Subcutaneous abdominal adipose tissue (tissue), 5 donors: ENCODE data around the gene MSLN.
"Not testable (repeated sequence)": the region's sequence is repeated elsewhere in the genome, so short reads cannot be mapped to it uniquely, and the experiment has no call there.

Experiments used
- H3K27ac ChIP-seq: one replicate; pipeline ENCODE4 v1.7.0; 2013; ENCODE audit warnings: low read depth, mild to moderate bottlenecking, inconsistent platforms, low read length, moderate library complexity
- H3K27me3 ChIP-seq, 5 donors: one replicate each; pipeline ENCODE4 v1.7.0; 2013; ENCODE audit warnings: low read length in 5 of 5, inconsistent platforms in 1 of 5; ENCODE audit not compliant: control insufficient read depth in 5 of 5, insufficient read depth in 4 of 5
- H3K36me3 ChIP-seq, 5 donors: one replicate each; pipeline ENCODE4 v1.7.0; 2013; ENCODE audit warnings: low read length in 5 of 5; ENCODE audit not compliant: control insufficient read depth in 5 of 5, insufficient read depth in 5 of 5
- H3K4me1 ChIP-seq, 5 donors: one replicate each; pipeline ENCODE4 v1.7.0; 2013; ENCODE audit warnings: low read length in 5 of 5, mild to moderate bottlenecking in 3 of 5, moderate library complexity in 1 of 5; ENCODE audit not compliant: control insufficient read depth in 5 of 5, insufficient read depth in 5 of 5
- H3K4me3 ChIP-seq, 5 donors: one replicate each; pipeline ENCODE4 v1.7.0; 2013; ENCODE audit warnings: low read length in 5 of 5, low read depth in 1 of 5
- H3K9ac ChIP-seq, 5 donors: one replicate each; pipeline ENCODE4 v1.7.0; 2013; ENCODE audit warnings: low read length in 5 of 5, mild to moderate bottlenecking in 4 of 5, moderate library complexity in 3 of 5
- H3K9me3 ChIP-seq, 5 donors: one replicate each; pipeline ENCODE4 v1.7.0; 2013; ENCODE audit warnings: low read length in 5 of 5; ENCODE audit not compliant: control insufficient read depth in 5 of 5
- donor health status: healthy.
- donor health status: healthy.
- donor health status: healthy.
- donor health status: healthy.
- donor health status: healthy.

Gene MSLN

DNA sequence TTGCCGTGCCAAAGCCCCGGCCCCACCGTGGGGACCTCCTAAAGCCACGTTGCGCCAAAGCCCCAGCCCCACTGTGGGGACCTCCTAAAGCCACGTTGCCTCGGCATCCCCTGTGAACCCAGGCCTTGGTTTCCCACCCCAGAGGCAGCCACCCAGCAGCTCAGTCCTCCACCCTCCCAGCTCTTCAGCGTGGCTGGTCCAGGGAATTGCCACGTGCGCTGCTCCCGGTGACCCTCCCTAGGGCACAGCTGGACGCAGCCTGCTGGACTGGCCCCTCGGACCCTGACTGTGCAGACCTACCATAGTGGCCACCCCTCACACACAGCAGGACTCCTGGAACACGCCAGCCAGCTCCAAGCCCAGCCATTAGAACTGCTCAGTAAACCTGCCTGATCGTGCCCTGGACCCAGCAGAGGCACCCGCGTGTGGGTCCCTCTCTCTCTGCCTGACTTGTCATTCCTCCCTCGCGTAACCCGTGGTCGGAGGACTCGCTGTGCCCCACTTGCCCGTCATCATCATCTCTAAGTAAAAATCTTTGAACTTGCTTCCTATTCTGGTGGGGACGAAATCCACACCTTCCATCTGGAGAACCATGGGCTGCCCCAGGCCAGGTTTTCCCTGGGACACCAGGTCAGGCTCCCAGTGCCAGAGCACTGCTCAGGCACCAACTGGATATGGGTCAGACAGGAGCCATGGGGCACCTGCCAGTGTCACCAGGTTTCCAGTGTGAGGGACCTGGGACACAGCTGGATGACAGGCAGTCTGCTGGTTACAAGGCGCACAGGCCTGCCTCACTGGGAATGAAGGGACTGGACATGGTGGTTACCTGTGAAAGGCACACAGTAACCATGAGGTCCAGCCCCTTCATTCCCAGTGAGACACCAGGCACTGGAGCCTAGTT is 25.3 kb upstream of the MSLN start:
- H3K9ac ChIP-seq, result no peak overlapping the region
- H3K27ac ChIP-seq, result no peak overlapping the region
- H3K9me3 ChIP-seq, result no peaks in the 10 kb centered on the region
- H3K4me1 ChIP-seq, result peaks cover 6 to 9% (median 9%) of the 10 kb centered on the region in 5 donors
- no peaks in the 10 kb centered on the region for H3K27me3 ChIP-seq
- peaks cover 0 to 79% (median 61%) of the 10 kb centered on the region in 5 donors for H3K36me3 ChIP-seq
- no peak overlapping the region for H3K4me3 ChIP-seq

DNA sequence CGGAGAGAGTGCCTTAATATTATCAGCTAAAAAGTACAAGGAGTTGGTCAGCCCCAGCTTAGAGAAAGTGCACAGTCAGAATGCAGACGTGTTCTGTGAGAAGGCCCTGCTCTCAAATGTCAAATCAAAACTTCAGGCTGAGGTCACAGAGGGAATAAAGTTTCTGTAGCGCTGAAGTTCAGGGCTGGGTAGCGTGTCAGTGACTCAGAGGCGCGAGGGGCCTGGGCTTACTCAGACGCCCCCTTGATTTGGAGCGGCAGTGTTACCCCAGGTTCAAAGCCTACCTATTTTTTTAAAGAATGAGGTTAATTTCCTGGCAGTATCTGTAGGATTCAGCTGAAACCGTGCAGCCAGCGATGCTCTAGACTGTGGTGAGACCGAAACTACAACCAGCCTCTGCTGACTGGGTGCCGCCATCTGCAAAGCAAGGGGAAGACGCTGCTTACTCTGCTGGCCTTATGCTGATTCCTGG is 24.5 kb upstream of the MSLN start:
- Histone ChIP-seq H3K9ac (no peak overlapping the region), H3K36me3 (peaks cover 0 to 71% (median 60%) of the 10 kb centered on the region in 5 donors), H3K4me1 (peaks cover 6 to 14% (median 13%) of the 10 kb centered on the region in 5 donors), H3K4me3 (no peak overlapping the region), H3K27ac (no peak overlapping the region), H3K9me3 (no peaks in the 10 kb centered on the region), H3K27me3 (no peaks in the 10 kb centered on the region)

DNA sequence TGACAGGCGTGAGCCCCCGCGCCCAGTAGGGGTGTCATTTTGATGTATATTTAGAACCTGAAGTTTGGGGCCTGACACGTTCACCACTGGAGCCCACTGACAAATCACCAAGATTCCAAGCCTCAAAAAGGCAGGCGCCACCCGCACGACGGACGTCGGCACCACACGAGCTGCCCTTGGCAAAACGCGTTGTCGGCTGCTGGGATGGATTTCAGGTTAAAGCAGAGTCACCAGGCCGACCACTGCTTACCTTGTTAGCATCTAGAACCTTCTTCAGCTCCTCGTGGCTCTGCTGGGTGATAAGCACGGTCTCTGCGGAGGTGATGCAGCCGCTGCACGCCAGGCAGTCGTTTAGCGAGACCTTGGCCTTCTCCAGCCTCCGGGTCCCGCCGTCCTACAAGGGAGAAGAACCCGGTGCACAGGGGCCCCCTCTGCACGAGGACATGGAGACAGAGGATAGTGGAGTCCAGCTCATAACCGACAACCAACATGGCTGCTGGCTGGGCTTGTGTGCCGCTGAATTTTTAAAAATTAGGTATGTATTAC is 23.5 kb upstream of the MSLN start:
- peaks cover 6 to 18% (median 16%) of the 10 kb centered on the region in 5 donors for H3K4me1 ChIP-seq
- H3K27me3 ChIP-seq, result peaks cover 0 to 1% (median 0%) of the 10 kb centered on the region in 5 donors
- H3K4me3 ChIP-seq, result no peak overlapping the region
- H3K36me3 ChIP-seq, result peaks cover 0 to 62% (median 56%) of the 10 kb centered on the region in 5 donors
- no peaks in the 10 kb centered on the region for H3K9me3 ChIP-seq
- no peak overlapping the region for H3K9ac ChIP-seq
- no peak overlapping the region for H3K27ac ChIP-seq

DNA sequence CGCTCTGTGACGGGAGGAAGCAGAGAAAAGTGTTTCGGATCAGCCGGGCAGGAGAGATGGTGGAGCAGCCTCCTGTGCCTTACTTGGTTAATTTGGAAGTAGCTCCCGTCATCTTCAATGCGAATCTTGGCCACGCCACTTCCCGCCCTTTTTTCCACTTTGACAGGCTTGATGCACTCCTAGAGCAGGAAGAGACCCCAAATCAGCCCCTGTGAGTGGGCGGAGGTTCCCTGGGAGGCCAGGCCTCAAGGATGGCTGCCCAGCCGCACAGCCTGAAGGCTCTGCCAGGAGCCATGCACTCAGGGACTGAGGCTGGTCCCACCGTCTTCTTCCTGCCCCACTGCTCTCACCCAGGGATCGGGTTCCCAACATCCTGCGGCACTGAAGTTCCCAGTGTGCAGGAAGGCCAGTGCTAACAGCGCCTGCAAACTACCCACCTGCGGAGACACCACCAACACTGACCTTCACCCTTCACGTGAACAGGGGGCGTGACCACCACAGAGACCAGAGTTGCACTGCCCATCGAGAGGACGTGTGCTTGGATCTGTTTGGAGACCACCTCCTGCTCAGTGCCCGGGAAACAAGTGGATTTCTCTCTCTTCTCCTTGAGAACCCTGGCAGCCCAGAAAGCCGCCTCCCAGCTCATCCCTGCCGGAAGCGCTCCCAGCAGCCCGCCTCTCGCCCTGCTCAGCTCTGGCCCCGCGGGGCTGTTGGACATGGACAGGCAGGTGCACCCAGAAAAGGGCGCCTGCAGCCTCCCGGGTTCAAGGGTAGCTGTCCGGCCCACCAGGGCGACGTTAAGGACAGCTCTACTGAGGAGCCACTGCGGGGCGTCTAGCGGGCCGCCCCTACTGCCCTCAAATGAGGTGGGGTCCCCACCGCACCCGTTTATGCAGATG is 20.7 kb upstream of the MSLN start:
- peaks cover 6 to 18% (median 16%) of the 10 kb centered on the region in 5 donors for H3K4me1 ChIP-seq
- H3K36me3 ChIP-seq, result peaks cover 0 to 34% (median 30%) of the 10 kb centered on the region in 5 donors
- H3K27ac ChIP-seq, result no peak overlapping the region
- no peaks in the 10 kb centered on the region for H3K9me3 ChIP-seq
- H3K9ac ChIP-seq, result peak overlapping the region in 4 of 5 donors; percentile 90 to 94 (median 90)
- peak overlapping the region; percentile 67 to 86 (median 79) for H3K4me3 ChIP-seq
- peaks cover 0 to 9% (median 3%) of the 10 kb centered on the region in 5 donors for H3K27me3 ChIP-seq

DNA sequence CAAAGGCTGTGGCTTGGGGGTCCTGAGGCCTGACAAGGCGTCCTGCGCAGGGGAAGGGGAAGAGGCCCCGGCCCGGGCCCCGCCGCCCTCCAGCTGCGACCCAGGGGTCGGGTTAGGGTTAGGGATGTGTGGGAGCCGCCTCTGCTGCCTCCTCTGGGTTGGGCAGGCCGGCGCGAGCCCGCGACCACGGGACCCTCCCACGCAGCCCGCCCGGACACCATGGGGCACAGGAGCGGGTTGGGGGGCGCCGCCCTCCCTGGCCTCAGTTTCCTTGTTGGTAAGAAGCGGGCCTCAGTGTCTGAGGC is 20.1 kb upstream of the MSLN start:
- Histone ChIP-seq H3K4me1 (peaks cover 6 to 18% (median 16%) of the 10 kb centered on the region in 5 donors), H3K27ac (no peak overlapping the region), H3K9me3 (no peaks in the 10 kb centered on the region), H3K36me3 (peaks cover 0 to 28% (median 24%) of the 10 kb centered on the region in 5 donors), H3K4me3 (peak overlapping the region in 4 of 5 donors; percentile 76 to 86 (median 80)), H3K27me3 (peaks cover 0 to 9% (median 3%) of the 10 kb centered on the region in 5 donors), H3K9ac (peak overlapping the region in 4 of 5 donors; percentile 90 to 94 (median 90))

DNA sequence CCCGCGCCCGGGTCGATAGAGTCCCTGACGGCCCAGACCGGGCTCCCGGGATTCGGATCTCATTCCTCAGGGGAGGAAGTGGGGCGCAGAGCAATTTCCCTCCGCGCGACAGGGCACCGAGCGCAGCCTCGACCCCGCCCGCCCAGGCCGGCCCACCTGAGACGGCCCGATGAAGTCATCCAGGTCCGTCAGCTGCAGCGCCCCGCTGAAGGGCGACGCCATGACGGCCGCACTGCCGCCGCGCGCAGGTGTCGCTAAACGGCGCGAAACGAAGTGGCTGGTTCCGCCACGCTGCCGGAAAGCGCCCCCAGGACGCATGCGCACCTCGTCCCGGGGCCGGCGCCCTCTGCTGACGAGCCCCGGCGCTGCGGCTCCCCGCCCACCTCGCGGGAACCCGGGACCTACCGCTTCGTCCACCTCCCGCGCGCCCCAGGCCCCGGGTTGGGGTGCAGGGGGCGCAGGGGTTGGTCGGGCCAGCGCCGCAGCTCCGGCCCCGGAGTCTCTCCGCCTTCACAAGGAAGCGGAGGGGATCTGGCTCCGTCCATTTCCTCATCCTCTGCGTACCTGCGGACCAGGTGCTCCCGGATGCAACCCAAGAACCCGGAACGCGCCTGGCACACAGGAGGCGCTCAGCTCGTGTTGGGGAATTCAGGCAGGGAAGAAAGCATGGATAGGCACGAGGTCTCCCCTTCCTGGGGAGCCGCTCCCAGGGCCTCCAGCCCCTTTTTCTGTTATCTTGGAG is 19.6 kb upstream of the MSLN start, which contains the start of gene CIAO3:
TSS of gene CIAO3 (minus strand) at position 234 of the 742 bp plus-strand sequence. CDS start at position 222, 12 bp downstream.
- H3K9me3 ChIP-seq, result no peaks in the 10 kb centered on the region
- H3K9ac ChIP-seq, result peak within 1 kb of the TSS in 4 of 5 donors; percentile 90 to 94 (median 90)
- H3K27me3 ChIP-seq, result peaks cover 0 to 9% (median 3%) of the 10 kb centered on the region in 5 donors
- no peak within 1 kb of the TSS for H3K27ac ChIP-seq
- H3K36me3 ChIP-seq, result peaks cover 0 to 22% (median 19%) of the 10 kb centered on the region in 5 donors
- H3K4me3 ChIP-seq, result peak within 1 kb of the TSS; percentile 67 to 86 (median 79)
- H3K4me1 ChIP-seq, result peaks cover 6 to 18% (median 16%) of the 10 kb centered on the region in 5 donors

DNA sequence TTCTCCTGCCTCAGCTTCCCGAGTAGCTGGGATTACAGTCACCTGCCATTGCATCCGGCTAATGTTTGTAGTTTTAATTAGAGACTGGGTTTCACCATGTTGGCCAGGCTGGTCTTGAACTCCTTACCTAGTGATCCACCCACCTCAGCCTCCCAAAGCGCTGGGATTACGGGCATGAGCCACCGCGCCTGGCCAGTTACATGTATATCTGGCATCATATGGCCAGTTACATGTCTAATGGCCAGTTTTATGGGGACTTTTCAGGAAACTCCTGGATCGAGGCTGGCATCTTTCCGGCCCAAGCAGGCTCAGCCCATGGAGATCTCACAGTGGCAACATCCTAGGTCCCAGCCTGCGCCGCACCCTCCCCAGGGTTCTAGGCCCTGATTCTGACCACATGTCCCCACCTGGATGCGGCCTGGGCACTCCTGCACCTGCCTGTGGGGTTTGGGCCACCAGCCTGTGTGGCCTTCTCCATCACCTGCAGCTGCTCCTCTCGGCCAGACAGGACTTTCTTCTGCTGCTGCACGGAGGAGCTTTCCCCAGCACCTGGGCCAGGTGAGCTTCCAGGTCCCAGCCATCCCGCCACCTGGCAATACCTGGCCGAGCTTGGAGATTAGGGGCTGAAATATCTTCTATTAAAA is 18.4 kb upstream of the MSLN start:
- H3K4me1 ChIP-seq, result peaks cover 6 to 18% (median 16%) of the 10 kb centered on the region in 5 donors
- H3K27ac ChIP-seq, result no peak overlapping the region
- H3K4me3 ChIP-seq, result no peak overlapping the region
- H3K9ac ChIP-seq, result no peak overlapping the region
- H3K36me3 ChIP-seq, result peaks cover 0 to 11% (median 8%) of the 10 kb centered on the region in 5 donors
- peaks cover 0 to 9% (median 3%) of the 10 kb centered on the region in 5 donors for H3K27me3 ChIP-seq
- no peaks in the 10 kb centered on the region for H3K9me3 ChIP-seq

DNA sequence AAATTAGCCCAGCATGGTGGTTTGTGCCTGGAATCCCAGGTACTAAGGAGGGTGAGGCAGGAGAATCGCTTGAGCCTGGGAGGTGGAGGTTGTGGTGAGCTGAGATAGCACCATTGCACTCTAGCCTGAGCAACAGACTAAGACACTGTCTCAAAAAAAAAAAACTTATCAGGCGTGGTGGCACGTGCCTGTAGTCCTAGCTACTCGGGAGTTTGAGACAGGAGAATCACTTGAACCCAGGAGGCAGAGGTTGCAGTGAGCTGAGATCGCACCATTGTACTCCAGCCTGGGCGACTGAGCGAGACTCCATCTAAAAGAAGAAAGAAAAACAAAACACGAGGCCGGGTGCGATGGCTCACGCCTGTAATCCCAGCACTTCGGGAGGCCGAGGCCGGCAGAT is 17.6 kb upstream of the MSLN start:
- H3K4me3 ChIP-seq, H3K9me3 ChIP-seq, H3K9ac ChIP-seq, H3K36me3 ChIP-seq, H3K27ac ChIP-seq, H3K27me3 ChIP-seq: not testable (repeated sequence)
- peaks cover 6 to 18% (median 16%) of the 10 kb centered on the region in 5 donors for H3K4me1 ChIP-seq
